ENCODE results near the gene SDK1.

The SDK1 gene

DNA sequence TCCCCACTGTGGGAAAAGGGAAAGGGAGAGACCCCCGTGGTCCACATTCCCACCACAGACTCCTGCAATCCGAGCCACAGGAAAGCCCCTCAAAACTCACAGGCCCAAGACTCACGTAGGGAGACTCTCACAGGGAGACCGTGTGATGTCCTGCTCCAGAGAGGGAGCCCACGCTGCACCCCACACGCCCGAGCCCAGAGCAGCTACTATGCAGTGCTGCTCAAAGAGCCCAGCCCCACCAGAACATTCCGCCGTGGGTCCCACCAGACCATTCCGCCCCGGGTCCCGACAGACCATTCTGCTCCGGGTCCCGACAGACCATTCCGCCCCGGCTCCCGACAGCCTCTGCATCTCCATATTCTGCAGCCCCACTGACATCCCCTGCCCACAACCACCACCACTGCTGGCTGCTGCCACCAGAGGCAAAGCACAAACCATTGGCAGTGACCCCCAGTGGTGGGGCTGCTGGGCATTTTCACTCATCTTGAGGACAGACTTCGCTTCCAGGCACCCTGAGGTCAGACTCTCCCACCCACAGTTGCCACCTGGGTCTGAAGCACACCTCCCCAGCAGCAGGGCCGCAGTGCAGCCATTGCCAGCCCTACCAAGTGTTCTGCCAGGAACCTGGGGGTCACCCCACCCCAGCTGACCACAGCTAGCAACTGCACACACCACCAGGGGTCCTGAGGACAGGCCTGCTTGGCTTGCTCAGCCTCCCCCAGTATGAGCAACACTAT lies 755.7 kb downstream of the SDK1 start:
- CTCF ChIA-PET: no interaction called here
- no peak for DNase-seq (ENCODE audit: extremely low spot score)
- TF ChIP-seq NFRKB (IDR thresholded peaks at IDR 0.05): no peak
- no peak for TF ChIP-seq LEF1 (IDR thresholded peaks at IDR 0.05; ENCODE audit: borderline replicate concordance)
- no peak for TF ChIP-seq HDGF (IDR thresholded peaks at IDR 0.05; ENCODE audit: borderline replicate concordance)
- TF ChIP-seq ZNF384 (IDR thresholded peaks at IDR 0.05): no peak
- no peak for TF ChIP-seq CTBP1 (IDR thresholded peaks at IDR 0.05; ENCODE audit: borderline replicate concordance)
- POLR2A ChIA-PET: no interaction called here

DNA sequence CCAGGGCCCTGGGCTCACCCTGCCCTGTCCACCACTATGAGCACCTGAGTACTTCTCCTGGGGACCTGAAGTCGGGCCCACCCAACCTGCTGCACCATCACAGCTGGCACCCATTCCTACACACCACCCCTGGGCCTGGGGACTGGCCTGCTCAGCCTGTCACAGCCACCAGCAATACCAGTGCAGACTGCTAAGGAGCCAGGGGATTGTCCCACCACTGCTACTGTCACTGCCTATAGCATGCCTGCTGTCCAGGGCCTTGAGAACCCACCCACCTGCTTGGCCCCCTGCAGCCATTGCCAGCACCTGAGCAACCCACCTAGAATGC lies 756.2 kb downstream of the SDK1 start:
- TF ChIP-seq BHLHE40 (IDR thresholded peaks at IDR 0.05; ENCODE audit: borderline replicate concordance) (no peak), TARDBP (IDR thresholded peaks at IDR 0.05) (no peak), HDGF (IDR thresholded peaks at IDR 0.05; ENCODE audit: borderline replicate concordance) (no peak), ARNT (IDR thresholded peaks at IDR 0.05) (no peak), ELF4 (IDR thresholded peaks at IDR 0.05) (no peak), SUZ12 (IDR thresholded peaks at IDR 0.05) (no peak), NFRKB (IDR thresholded peaks at IDR 0.05) (no peak)
- TF ChIP-seq, protein P1, sequence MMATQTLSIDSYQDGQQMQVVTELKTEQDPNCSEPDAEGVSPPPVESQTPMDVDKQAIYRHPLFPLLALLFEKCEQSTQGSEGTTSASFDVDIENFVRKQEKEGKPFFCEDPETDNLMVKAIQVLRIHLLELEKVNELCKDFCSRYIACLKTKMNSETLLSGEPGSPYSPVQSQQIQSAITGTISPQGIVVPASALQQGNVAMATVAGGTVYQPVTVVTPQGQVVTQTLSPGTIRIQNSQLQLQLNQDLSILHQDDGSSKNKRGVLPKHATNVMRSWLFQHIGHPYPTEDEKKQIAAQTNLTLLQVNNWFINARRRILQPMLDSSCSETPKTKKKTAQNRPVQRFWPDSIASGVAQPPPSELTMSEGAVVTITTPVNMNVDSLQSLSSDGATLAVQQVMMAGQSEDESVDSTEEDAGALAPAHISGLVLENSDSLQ (IDR thresholded peaks at IDR 0.05): no peak
- no peak for DNase-seq (ENCODE audit: extremely low spot score)
- ChIA-PET CTCF (no interaction called here), POLR2A (no interaction called here)

DNA sequence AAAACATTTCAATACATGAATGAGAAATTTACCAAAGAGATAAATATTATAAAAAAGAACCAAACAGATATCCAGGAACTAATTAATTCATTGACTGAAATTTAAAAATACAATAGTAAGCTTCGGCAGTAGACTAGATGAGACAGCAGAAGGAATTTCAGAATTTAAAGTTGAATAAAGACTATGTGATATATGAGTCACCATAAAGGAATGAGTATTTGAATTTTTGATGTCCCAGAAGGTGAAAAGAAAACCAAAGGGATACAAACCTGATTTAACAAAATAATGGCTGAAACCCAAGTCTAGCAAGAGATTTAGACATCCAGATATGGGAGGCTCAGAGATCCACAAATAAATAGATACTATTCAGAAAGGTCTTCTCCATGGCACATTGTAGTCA lies 757.1 kb downstream of the SDK1 start:
- DNase-seq (ENCODE audit: extremely low spot score): no peak
- ChIA-PET CTCF (no interaction called here), POLR2A (no interaction called here)
- TF ChIP-seq FOXA1 (IDR thresholded peaks at IDR 0.05): no peak
- no peak for TF ChIP-seq SUZ12 (IDR thresholded peaks at IDR 0.05)
- no peak for TF ChIP-seq FOXM1 (IDR thresholded peaks at IDR 0.05; ENCODE audit: borderline replicate concordance)
- TF ChIP-seq FOXK2 (IDR thresholded peaks at IDR 0.05): no peak
- no peak for TF ChIP-seq ZNF384 (IDR thresholded peaks at IDR 0.05)
- TF ChIP-seq L3MBTL2 (conservative IDR thresholded peaks at IDR 0.05): no peak
- no peak for TF ChIP-seq ARNT (IDR thresholded peaks at IDR 0.05)
- TF ChIP-seq, protein P1 (IDR thresholded peaks at IDR 0.05): no peak
- no peak for TF ChIP-seq CTBP1 (IDR thresholded peaks at IDR 0.05; ENCODE audit: borderline replicate concordance)
- no peak for TF ChIP-seq NFRKB (IDR thresholded peaks at IDR 0.05)
- TF ChIP-seq TARDBP (IDR thresholded peaks at IDR 0.05): no peak
- TF ChIP-seq ELF4 (IDR thresholded peaks at IDR 0.05): no peak
- TF ChIP-seq HDGF (IDR thresholded peaks at IDR 0.05; ENCODE audit: borderline replicate concordance): no peak
- no peak for TF ChIP-seq LEF1 (IDR thresholded peaks at IDR 0.05; ENCODE audit: borderline replicate concordance)
- TF ChIP-seq BHLHE40 (IDR thresholded peaks at IDR 0.05; ENCODE audit: borderline replicate concordance): no peak

DNA sequence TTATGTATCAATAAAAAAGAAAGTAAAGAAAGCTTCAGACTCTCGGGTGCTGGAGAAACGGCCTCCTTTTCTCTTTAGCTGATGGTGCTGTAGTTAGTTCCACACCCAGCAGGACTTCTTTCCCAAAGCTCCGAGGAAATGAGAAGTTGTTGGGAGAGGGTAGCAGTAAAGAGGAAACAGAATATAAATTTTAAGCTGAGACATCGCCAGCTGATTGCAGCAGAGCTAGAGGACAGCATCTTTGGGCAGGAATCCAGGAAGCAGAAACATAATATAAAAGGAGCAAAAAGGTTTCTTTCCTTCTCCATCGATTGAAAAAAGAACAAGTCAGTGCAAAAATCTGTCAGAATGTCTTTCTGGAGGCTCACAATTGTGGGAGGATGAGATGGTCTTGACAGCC lies 764.1 kb downstream of the SDK1 start:
- POLR2A ChIA-PET: no interaction called here
- no peak for DNase-seq (ENCODE audit: extremely low spot score)
- CTCF ChIA-PET: interaction anchor here (0.6 kb wide), 1 partner anchor 39 kb away, joined by 6 read pairs; no protein-coding TSS in a partner anchor
- no peak for TF ChIP-seq ELF4 (IDR thresholded peaks at IDR 0.05)
- no peak for TF ChIP-seq SP1 (IDR thresholded peaks at IDR 0.05)
- no peak for TF ChIP-seq NFRKB (IDR thresholded peaks at IDR 0.05)
- TF ChIP-seq FOXA1 (IDR thresholded peaks at IDR 0.05): no peak
- TF ChIP-seq, protein P1 (IDR thresholded peaks at IDR 0.05): no peak
- TF ChIP-seq FOXM1 (IDR thresholded peaks at IDR 0.05; ENCODE audit: borderline replicate concordance): no peak
- no peak for TF ChIP-seq BHLHE40 (IDR thresholded peaks at IDR 0.05; ENCODE audit: borderline replicate concordance)
- TF ChIP-seq HDGF (IDR thresholded peaks at IDR 0.05; ENCODE audit: borderline replicate concordance): no peak
- no peak for TF ChIP-seq SUZ12 (IDR thresholded peaks at IDR 0.05)
- no peak for TF ChIP-seq TARDBP (IDR thresholded peaks at IDR 0.05)
- no peak for TF ChIP-seq FOXK2 (IDR thresholded peaks at IDR 0.05)
- no peak for TF ChIP-seq CTBP1 (IDR thresholded peaks at IDR 0.05; ENCODE audit: borderline replicate concordance)
- no peak for TF ChIP-seq L3MBTL2 (conservative IDR thresholded peaks at IDR 0.05)

DNA sequence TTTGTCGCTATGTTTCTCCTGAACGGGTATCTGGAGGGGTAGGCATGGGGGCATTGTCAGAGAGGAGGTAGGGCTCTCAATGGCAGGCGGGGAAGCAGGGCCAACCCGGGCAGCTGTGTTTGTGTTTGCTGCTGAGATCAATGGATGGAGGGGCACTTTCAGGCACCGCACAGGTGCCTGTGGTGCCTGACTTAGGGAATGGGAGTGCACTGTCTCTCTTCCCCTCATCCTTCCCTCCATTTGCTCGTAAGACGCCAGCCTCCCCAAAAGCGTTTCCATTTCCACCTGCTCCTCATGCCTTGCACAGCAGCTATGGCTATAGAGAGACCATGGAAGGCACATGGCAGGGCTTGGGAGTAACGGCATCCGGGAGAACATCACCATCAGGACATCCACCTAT lies 765.2 kb downstream of the SDK1 start:
- ChIA-PET POLR2A (no interaction called here), CTCF (no interaction called here)
- TF ChIP-seq CTBP1 (IDR thresholded peaks at IDR 0.05; ENCODE audit: borderline replicate concordance) (no peak), SP1 (IDR thresholded peaks at IDR 0.05) (no peak)
- DNase-seq (ENCODE audit: extremely low spot score): no peak

DNA sequence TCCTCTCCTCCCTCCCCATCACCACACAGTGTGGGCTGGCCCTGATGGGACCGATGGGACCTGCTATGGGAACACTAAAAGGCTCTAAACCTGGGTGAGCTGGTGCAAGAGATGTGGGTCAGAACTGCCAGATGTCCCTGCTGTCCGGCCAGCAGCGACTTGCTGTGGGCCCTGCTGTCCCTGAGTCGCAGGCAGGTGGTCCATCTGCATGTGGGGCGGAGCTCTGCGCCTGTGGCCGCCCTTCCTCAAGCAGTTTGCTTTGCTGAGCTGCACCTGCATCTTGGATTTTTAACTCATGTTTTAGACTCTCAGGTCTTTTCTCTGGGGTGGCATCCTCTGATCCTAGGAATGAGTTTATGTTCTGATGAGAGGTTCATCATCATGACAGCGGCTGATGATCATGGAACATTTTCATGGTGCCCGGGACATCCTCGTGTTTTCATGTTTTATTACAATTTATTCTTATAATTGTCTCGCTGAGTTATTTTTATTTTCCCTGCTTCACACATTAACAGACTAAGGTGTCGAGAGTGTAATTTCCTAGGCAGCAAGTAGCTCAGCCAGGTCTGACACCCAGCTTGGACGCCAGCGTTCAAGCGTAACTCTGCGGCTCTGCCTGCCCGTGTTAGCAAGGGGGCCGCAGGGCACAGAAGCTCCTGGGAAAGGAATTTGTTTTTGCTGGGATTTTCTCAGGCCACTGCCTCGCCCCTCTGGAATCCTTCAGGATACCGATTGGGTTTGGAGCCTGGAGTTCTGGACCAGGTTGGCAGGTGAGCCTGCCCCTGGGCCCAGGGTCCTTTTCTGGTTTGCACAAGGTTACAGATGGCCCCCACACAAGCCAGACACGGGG lies 765.8 kb downstream of the SDK1 start:
- TF ChIP-seq SUZ12 (IDR thresholded peaks at IDR 0.05) (no peak), FOXA1 (IDR thresholded peaks at IDR 0.05) (no peak), ARNT (IDR thresholded peaks at IDR 0.05) (no peak), LEF1 (IDR thresholded peaks at IDR 0.05; ENCODE audit: borderline replicate concordance) (no peak), BHLHE40 (IDR thresholded peaks at IDR 0.05; ENCODE audit: borderline replicate concordance) (no peak), TARDBP (IDR thresholded peaks at IDR 0.05) (no peak), HDGF (IDR thresholded peaks at IDR 0.05; ENCODE audit: borderline replicate concordance) (no peak), SP1 (IDR thresholded peaks at IDR 0.05) (no peak), FOXK2 (IDR thresholded peaks at IDR 0.05) (no peak), CTBP1 (IDR thresholded peaks at IDR 0.05; ENCODE audit: borderline replicate concordance) (no peak), FOXM1 (IDR thresholded peaks at IDR 0.05; ENCODE audit: borderline replicate concordance) (no peak), L3MBTL2 (conservative IDR thresholded peaks at IDR 0.05) (no peak), ZNF384 (IDR thresholded peaks at IDR 0.05) (no peak), NFRKB (IDR thresholded peaks at IDR 0.05) (no peak), ELF4 (IDR thresholded peaks at IDR 0.05) (no peak)
- TF ChIP-seq, protein P1 (IDR thresholded peaks at IDR 0.05): no peak
- no peak for DNase-seq (ENCODE audit: extremely low spot score)
- ChIA-PET CTCF (no interaction called here), POLR2A (no interaction called here)
